HTERT RPE-1 (cell line): Measurements from ENCODE around the gene PRR5L.

Experiments used
- in situ Hi-C: fragments of 300-500 bp; cut with MboI; formaldehyde crosslinking; loops from 4 replicates; pipeline ENCODE4 v1.14.3; 2020; ENCODE audit warnings: low sequenced_read_pairs

The PRR5L gene

GRCh38 chr11:36295926-36296325 lies at the start of gene PRR5L:
PRR5L (plus strand) TSS chr11:36296288; CDS start chr11:36401122, 104,834 bp downstream.
- in situ Hi-C loops: no loop called here

DNA sequence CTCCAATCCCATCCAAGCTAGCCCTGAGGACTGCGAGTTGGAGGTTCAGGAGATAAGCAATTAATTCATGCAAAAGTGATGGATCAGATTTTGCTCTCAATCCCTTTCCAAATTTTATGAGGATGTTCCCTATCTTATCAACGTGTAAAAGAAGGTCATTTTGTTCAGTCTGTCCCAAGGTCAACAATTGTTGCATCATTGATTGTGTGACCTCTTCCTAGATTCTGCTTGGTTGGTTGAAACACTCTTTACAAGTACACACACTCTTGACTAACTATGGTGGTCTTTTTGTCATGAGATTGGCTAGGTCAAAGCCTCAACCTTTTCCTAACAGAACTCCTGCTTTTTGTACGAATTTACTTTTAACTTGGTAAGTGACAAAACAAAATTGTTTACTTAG lies 48.6 kb upstream of the PRR5L start:
- in situ Hi-C loops: no loop called here

DNA sequence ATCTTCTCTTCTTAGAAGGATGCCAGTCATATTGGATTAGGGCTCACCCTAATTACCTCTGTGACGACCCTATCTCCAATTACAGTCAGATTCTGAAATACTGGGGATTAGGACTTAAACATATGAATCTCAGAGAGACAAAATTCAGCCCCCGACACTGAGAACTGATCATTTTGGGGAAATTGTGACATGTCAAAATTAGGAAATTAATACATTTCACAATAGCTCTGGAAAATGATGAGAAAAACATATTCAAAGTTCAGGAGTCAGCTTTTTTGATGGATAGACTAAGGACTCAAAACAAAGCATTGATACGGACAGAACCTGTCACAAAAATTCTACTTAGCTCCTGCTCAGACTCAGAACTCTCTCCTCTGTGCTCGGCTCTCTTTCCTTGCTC lies 47.7 kb upstream of the PRR5L start:
- in situ Hi-C loops: no loop called here

DNA sequence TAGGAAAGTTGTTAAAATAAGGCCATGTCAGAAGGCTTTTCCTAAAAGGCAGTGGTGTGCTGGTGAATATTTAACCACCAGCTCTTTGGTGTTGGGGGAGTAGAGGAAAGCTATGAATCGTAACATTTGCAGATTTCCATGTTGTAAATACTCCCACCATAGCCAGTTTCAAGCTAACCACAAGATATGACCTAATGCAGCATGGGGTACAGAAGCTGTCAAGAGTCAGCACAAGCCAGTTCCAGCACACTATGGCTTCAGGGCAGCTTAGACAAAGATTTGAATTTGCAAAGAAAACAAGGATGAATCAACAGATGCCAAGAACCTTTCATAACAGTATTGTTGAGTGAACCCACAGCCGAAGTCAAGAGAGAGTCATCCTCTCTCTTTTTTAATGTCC lies 46.8 kb upstream of the PRR5L start:
- in situ Hi-C loops: no loop called here

DNA sequence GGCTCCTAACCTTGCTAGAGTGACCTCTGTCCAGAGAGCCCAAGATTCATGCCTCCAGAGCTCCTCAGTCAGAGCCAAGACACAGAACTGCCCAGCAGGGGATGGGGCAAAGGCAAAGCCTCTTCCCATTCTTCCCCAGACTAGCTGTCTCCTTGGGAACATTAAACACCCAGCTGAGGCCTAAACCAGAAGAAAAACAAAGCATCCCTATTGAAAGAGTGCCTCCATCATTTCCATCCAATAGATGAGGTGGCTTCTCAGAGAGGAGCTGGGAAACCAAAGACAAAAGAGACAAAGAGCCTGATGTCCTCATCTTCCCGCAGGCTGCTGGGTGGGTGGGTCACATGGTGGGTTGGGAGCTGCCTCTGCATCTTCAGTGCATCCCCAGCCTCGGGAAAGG lies 44.3 kb upstream of the PRR5L start:
- in situ Hi-C loops: no loop called here

GRCh38 chr11:36253238-36253637 lies 42.9 kb upstream of the PRR5L start:
- in situ Hi-C loops: no loop called here

- in situ Hi-C loops: no loop called here
These were observed 41.4 kb upstream of the PRR5L start for GRCh38 chr11:36254713-36255112.

- in situ Hi-C loops: no loop called here
These were observed 38.7 kb upstream of the PRR5L start for GRCh38 chr11:36257351-36257750.

DNA sequence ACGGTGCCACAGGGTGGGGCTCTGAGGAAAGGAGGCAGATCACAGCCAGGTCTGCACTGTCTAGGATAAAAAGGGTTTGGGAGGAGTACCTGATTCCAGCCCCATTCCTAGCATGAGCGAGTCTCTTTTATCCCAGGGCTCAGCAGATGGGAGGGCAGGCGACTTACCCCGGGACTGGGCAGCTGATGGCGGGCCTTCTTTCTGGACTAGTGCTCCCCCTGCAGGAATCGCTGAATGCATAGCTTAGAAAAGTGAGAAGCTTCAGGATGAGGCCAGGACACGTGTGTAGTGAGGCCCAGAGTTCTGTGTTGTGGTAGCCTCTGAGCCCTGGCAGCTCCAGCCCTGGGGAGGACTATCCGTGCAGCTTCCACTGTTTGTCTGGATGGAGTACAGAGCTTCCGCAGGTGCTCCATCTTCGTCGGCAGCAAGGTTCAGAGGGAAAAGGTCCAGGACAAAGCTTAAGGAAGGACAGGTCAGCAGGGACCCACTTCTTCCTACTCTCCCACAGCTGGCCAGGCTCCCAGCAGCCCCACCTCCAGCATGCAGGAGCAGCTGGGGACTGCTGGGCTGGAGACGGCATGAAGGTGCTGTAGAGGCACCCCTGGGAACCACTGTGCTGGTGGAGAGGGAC lies 37.2 kb upstream of the PRR5L start:
- in situ Hi-C loops: no loop called here

- in situ Hi-C loops: no loop called here
These were observed 35.0 kb upstream of the PRR5L start for GRCh38 chr11:36261094-36261493.

DNA sequence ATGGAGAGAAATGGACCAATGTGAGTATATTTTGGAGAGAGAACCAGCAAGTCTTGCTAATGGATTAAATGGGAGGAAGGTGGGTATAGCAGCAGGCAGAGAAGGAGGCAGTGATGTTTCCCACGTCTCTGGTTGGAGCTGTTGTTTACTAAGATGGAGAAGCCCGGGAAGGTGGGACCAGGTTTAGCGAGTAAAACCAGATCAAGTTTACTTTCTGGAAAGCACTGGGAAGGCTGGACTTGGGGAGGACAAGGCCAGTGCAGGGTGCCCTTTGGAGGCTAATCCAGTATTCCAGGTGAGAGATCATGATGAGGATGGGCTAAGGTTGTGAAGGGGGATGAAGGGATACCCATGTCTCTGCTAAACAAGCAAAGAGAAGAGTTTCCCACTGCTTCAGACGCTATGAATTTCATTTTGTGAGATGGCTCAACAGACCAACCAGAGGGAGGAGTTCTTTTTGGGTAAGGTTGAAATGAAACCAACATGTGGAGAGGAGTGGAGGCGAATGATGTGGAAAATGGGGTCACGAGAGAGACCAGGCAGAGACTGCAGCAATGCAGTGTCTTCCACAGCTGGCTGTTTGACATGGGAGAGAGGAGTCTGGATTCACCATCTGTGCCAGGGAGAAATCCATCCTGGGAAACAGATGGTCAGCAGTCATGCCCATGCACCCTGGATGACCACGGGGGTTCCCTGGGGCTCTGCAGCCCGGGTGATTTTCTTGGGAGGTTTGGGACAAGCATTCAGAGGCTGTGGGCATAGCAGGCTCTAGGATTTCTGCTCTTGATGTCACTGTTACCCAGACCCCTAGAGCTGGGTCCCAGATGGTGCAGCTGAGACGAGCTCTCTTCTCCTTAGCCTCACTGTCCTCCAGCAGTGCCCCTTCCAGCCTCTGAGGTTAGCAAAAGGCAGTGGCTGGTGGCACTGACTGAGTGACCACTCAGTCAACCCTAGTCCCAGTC lies 31.8 kb upstream of the PRR5L start:
- in situ Hi-C loops: no loop called here

DNA sequence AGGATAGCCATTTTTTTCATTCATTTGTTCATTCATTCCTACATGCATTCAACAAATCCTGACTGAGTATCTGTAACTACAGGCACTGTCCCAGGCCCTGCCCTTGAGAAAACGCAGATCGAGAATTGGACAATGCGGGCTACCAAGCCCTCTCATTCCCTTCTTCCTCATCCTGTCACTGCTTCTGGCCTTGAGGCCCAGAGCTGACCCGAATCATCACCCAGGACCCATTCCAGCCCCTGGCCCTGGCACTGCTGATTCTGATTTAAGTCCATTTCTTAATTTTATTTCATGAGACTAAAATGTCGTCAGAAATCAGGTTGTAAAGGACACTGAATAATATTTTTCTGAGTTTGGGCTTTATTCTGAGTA lies 31.1 kb upstream of the PRR5L start:
- in situ Hi-C loops: no loop called here

DNA sequence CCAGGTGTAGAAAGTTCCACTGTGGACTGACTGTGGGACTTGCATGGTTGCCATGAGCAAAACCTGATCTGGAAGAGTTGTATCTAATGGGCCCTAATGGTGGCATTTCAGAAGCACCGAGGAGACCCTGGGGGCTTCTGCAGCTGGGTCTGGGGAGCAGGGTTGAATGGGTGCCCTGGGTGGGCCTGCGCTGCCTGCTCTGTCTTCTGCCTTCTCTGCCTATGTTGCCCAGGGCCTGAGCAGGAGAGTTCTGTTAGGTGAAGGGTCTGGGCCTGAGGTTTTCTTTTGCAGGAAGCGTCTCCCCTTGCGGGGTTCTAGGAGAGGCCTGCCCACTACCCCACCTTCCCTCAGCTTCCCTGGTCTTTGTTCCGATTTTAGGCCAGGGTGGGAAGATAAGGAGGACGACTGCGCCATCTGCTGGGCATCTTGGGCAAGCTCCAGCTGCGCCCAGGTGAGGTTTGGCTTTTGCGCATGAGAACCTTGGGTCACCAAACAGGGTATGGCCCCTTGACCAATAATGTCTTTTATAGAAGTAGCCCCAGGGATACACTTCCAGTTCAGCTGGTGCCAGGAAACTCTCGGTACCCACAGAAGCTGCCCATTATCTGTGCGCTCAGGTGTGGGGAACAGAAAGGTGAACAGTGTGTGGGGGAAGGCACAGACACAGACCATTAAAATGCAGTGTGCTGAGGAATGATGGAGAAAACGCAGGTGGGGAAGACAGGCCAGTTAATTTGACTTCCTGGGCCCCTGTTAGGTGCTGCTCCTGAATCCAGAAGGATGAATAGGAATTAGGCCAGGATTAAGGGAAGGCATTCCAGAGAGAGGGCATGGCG lies 30.1 kb upstream of the PRR5L start:
- in situ Hi-C loops: no loop called here

DNA sequence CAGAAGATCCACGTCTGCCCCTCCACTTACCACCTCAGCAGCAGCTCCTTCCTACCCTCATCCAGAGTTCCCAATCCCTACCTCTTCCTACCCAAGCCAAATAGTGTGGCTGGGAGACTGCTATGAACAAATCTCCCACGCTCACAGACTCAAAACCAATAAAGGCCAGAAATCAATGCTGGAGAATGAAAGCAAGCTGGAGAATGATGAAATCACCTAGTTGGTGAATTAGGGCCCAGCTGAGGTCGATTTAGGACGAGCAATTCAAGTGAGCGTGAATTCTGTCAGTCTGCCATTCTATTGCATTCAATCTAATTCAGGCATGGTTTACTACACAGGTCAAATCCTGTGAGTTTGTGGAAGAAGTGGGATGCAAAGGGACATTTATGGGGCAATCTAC lies 29.3 kb upstream of the PRR5L start:
- in situ Hi-C loops: no loop called here

DNA sequence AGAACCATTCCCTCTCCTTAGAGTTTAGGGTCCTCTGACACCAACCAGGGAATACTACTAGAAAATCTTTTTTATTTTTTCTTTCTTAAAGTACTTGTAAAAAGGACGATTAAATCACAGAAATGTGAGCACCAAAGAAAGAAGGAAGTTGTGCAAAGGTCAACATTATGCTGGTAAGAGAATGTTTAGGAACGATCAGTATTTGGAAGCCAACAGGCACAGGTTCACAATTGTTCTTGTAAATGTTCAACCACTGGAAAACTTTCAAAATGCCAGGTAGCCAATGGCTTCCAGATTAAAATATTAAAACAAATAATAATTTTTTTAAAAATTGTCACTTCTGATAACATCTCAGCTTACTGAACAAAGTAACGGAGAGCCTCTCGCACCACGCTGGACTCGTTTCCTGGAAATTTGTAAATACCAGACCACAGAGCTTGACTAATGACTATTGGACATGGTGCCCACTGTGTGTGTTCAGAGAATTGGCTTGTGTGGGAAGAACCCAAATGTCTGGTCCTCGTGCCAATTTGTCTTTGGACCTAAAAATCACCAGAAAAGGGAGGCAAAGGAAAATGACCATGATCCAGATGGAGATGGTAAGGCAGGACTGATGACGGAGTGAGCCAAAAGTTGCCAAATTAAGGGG lies 27.6 kb upstream of the PRR5L start:
- in situ Hi-C loops: no loop called here

GRCh38 chr11:36270701-36271100 lies 25.4 kb upstream of the PRR5L start:
- in situ Hi-C loops: no loop called here

DNA sequence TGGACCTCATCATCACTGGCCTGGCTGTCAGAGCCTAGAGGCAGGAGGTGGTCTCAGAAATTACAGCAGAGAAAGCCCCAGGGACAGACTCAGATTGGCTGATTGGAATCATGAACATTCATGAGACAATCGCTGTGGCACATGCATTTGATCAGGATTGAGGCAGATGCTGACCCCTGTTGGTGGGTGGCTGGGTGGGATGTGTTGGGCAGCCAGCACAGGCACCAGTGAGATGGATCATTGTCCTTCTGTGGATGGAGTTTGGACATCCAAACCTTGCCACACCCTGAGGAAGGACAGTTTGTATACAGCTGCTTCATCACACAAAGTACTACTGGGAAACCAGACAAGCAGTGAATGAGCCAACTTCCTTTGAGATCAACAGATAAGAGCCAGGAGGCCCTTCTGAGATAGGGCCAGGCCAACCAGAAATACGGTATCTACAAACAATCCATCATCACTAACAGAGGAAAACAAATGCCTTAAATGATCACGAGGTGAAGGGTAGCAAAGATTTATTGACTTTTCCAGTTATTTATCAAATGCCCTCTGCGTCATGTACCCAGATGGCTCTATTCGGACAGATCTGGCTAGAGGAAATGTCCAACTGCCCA lies 24.2 kb upstream of the PRR5L start:
- in situ Hi-C loops: no loop called here

GRCh38 chr11:36273110-36273509 lies 23.0 kb upstream of the PRR5L start:
- in situ Hi-C loops: no loop called here

DNA sequence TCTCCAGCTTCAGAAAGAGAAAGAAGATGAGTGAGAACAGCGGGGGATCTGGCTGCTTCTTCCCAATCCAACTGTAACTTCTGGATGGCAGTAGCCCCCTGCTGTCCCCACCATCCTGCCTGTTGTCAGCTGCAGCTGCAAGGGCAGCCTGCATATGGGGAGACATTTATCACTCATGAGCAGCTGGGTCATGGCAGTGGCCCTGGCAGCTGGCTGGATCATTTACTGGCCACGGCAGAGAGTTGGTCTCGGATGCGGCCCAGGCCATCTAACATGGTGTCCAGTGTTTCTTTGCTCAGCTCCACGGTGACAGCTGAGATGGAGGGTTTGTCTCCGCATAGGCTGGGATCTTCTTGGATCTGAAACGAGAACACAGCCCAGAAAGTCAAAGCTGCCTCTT lies 21.7 kb upstream of the PRR5L start:
- in situ Hi-C loops: no loop called here

DNA sequence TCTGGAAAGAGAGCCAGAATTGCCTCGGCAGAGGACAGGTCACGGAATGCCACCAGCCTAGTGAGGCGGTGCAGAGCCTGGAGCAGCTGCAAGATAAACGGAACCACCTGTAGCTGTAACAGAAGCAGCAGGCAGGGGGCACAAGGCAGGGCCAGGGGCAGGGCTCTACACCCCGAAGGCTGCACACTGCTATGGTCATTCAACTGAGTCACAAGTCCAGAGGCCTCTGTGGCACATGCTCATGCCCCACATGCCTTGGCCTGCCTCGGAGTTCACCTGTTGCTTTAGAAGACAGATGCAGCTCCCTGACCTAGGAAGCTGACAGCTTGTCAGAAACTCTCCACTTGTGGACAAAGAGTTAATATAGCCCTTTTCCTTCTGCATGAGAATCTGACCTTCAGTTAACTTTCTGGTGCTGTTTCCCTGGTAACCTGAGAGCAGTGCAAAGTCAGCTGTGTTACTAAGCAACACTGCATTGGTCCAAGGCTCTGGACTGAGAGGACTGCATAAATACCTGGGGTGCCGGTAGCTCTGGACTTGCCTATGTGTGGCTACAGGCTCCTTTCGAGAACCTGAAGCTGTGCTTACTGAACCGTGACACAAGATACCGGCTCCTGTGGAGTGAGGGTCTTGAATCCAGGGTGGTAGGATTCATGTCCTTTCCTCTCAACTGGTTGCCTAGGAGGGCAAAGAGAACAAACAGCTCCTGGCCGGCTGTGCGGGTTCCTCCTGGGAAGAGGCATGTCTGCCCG lies 17.4 kb upstream of the PRR5L start:
- in situ Hi-C loops: no loop called here
